ENCODE results near the gene TALDO1.

GRCh38 chr11:727281-727701 lies 20.0 kb upstream of the TALDO1 start:
- TF ChIP-seq CTCF (IDR thresholded peaks at IDR 0.05): no peak
- TF ChIP-seq EZH2 (IDR thresholded peaks at IDR 0.05): no peak
- TF ChIP-seq EZH2phosphoT487 (IDR thresholded peaks at IDR 0.05): no peak
